Activated CD4-positive, alpha-beta T cell treated with anti-CD3 and anti-CD28 coated beads, Interleukin-2, Interleukin-4, amounts not matched to agents 100 ng/mL and 50 ng/mL, durations not matched to agents 16 hours and 8 hours (primary cell): ENCODE measurements around the gene ADARB1.

Experiments used
- DNase-seq: peaks from one replicate; pipeline ENCODE4 v3.0.0-alpha.2; 2020; ENCODE audit warnings: low spot score

The ADARB1 gene

DNA sequence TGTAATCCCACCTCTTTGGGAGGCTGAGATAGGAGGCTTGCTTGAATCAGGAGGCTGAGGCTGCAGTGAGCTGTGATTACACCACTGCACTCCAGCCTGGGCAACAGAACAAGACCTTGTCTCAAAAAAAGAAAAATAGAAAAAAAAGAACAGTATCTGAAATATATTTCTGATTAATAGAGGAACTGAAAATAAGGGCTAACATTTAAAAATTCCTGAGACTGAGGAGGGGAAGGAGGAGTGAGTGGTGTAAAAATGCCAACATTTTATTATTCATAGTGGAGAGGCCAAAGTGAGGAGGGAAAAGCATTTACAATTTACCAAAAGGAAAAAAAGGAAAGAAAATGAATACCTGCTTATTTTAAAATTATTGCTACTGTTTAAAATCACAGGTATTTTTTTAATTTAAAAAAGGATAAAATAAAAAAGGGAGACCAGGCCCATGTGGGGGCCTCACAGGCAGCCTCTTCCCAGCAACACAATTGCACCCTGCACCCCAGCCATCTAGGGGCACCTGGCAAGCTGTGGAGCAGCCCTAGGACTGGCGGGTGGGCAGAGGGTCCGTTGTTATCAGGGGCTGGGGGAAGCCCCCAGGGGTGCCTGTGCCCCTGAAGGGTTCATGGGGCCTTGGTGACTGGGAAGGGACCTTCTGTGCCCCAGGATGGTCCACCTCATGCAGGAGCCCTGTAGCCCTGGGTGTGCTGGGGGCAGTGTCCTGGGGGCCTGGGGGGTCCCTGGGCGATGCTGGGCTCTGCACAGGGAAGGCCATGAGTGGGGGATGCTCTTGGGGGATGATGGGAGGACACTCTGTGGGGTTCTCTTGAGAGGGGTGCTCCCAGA, 34.8 kb upstream of the ADARB1 start:
- DNase-seq = no peak

DNA sequence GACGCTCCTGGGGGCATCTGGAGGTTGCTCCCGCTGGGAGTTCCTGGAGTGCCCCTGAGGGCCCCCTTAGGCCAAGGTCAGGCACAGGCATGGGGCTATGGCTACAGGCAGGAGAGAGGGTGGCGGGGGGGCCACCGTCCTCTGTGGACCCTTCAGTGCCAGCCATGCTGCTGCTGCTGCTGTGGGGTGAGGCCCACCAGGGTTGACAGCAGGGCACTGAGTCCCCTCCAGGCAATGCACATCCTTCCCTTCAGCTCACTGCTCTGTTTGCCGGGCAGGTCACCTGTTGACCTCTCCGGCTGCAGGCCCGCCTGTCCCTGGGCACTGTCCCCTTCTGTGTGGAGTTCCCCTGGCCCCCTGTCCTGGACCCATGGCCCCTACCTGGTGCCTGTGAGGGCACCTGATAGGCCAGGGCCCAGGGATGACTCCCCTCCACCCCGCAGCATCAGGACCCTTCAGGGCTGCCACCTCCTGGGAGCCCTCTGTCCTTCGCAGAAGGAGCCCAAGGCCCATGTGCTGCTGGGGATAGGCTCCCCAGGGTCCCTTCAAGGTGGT, 34.1 kb upstream of the ADARB1 start:
- DNase-seq = no peak

DNA sequence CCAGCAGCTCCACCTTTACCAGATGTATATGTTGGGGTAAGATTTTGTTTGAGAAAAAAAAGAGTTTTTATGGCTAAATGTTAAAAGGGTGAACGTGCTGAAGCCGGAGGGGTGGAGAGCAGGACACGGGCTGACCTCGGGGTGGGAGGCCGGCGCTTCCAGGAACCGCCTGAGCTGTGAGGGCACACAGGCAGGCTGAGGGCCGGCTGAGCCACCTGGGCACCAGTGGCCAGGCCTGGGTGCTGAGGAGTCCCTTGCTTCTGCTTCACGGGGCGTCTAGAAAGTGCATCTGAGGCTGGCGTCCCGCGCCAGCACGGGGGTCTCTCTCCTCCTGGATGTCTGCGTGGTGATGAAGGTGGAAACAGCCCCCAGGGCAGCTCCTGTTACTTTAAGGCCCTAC, 33.6 kb upstream of the ADARB1 start:
- no peak for DNase-seq

DNA sequence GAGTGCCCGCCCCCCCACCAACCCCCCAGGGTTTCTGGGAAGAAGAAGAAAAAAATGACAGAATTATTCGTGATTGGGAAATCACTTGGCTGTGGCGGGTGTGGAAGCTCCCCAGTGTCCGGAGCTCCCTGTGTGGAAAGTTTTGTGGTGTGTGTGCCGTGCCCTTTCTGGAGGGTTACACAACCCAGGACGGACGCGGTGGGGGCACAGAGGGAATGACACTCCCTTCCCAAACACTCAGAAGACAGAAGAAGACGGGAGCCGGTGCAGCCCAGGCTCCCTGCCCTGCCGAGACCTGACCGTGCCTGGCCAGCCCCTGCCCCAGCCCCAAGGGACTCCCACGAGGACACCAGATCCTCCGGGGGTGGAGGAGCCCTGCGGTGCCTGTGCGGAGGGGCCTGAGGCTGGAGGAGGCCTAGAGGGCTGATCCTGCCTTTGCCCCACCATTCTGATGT, 33.0 kb upstream of the ADARB1 start:
- DNase-seq = no peak

DNA sequence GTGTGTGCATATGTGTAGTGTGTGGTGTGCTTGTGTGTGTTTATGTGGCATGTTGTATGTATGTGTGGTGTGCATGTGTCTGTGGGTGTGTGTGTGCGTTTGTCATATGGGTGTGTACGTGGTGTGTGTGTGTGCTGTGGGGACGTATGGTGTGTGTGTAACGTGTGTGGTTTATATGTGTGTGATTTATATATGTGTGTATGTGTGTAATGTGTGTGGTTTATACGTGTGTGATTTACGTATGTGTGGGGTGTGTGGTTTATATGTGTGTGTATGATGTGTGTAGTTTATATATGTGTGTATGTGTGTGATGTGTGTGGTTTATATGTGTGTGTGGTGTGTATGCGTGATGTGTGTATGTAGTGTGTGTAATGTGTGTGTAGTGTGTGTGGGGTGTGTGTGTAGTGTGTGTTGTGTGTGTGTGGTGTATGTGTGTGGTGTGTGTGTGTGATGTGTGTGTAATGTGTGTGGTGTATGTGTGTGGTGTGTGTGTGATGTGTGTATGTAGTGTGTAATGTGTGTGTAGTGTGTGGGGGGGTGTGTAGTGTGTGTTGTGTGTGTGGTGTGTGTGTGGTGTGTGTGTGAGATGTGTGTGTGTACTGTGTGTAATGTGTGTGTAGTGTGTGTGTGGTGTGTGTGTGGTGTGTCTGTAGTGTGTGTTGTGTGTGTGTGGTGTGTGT, 32.3 kb upstream of the ADARB1 start:
- no peak for DNase-seq

DNA sequence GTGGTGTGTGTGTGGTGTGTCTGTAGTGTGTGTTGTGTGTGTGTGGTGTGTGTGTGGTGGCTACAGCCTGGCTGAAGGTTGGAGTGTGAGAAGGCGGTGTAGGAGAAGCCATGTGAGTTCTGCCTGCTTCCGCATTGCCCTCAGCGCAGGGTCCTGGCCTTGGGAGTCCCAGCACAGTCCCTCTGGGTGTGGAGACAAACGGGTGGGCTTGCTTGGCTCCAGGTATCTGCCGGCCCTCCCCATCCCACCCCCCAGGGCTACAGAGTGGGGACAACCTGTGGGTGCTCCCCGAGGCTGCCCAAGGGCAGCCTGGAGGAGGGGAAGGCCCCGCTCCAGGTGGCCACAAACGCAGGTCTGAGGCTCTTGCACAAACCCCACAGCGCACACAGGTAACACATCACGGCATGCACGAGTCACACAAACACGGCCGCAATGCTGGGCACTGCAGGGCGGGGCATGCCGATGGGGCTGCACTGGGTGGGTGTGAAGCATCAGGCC, 31.7 kb upstream of the ADARB1 start:
- no peak for DNase-seq

DNA sequence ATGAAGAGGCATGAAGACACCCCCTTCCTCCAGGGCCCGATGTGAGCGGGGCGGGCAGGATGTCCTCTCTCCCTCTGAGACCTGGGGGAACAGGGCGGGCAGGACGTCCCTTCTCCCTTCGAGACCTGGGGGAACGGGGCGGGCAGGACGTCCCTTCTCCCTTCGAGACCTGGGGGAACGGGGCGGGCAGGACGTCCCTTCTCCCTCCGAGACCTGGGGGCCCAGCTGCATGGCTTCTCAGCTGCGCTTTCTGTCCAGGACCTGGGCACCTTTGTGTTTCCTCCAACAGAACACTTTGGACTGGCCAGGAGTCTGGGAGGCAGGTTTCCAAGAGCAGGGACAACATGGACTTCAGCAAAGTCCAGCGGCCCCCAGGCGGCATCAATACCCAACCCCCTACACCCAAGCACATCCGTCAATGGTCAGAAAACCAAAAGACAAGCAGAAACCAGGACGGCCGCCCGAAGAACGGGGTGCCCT, 30.8 kb upstream of the ADARB1 start:
- DNase-seq = no peak

DNA sequence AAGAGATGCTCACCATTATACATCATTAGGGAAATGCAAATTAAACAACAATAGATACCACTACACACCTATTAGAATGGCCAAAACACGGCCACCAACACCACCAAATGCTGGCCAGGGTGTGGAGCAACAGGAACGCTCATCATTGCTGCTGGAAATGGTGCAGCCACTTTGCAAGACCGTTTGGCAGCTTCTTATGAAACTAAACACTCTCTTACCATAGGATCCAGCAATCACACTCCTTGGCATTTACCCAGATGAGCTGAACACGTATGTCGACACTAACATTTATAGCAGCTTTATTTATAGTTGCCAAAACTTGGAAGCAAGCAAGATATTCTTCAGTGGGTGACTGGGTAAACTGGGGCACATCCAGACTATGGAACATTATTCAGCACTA, 28.9 kb upstream of the ADARB1 start:
- no peak for DNase-seq

DNA sequence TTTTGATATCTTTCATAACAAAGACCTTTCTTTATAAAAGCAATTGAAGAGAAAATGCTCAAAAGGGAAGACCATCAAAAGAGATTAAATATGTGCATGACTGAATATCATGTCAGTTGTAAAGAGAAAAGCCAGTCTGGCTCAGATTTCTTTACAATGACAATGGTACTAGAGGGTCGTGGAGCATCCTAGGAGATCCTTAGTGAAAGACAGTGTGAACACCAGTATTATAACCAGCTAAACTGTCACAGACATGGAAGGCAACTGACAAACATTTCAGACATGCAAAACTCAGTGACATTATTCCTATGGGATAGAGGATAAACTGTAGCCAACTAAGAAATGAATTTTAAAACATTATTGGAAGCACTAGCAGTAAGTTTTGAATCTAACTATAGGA, 27.1 kb upstream of the ADARB1 start:
- no peak for DNase-seq

DNA sequence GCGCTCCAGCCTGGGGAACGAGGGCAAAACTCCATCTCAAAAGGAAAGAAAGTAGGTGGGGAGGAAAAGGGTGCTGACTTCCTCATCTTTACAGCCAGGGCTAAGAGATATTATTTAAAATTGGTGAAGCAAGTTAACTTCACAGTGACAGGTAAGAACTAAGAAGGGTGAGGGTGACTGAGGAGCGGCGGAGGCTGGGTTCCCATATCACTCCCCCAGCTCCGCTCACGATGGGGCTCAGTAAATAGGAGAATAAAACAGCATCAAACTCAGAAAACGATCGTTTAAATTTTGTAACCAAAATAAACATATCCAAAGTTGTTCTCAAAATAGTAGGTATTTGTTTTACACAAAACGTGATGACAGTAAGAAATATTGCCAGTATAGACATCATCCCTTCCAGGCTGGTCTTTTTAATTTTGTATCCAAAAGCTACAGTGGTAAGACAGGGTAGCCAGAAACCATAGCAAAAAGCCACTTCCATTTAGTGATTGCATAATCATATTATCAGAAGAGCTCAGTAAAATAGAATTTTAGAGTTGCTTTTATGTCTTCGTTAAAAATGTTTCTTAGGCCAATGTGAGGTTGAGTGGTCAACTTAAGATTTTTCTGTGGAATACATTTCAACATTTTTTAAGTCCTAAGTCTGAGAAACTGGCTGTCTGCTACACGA, 26.2 kb upstream of the ADARB1 start:
- DNase-seq = no peak

DNA sequence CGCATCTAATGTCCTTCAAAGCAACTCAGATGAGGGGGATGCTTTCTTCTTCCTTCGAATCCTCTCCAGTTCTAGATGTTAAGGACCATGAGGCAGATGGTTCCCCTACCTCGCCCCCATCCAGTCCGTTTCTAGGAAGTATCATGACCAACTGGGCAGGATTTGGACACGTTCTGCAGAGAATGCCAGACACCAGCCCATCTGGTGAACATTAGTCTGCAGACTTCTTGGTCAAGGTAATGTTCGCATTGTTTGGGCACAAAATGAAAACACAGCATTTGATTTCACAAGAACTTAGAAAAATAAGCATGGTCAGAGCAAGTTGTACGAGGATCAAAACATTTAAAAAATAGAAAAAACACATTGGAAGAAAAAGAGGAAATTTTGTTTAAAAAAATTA, 25.4 kb upstream of the ADARB1 start:
- no peak for DNase-seq

DNA sequence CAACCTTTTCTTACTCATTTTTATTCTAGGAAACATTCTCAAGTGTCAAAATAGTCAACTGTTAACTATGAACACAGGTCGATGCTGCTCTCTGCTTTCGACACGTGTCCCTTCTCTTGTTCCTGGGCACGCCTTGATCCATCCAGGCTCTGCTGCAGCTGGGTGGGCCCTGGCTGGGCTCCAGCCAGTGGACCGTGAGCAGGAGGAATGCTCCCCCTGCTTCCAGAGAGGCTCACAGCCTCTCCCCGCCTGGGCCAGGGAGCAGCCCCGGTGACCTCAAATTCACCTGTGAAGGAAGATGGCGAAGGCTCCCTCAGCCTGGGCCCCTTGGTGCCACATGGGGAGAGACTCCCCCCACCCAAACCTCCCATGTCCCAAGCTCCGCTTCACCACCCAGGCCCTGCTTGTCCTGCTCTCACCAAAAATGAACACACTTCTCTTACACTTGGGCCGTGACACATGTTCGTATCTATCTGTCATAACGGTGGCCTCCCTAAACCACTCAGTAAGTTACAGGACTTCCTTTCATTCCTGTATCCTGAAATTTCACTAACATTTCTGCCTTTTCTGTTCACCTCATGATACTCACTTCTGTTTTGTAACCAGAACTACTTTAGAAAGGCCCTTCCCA, 24.6 kb upstream of the ADARB1 start:
- DNase-seq = no peak

DNA sequence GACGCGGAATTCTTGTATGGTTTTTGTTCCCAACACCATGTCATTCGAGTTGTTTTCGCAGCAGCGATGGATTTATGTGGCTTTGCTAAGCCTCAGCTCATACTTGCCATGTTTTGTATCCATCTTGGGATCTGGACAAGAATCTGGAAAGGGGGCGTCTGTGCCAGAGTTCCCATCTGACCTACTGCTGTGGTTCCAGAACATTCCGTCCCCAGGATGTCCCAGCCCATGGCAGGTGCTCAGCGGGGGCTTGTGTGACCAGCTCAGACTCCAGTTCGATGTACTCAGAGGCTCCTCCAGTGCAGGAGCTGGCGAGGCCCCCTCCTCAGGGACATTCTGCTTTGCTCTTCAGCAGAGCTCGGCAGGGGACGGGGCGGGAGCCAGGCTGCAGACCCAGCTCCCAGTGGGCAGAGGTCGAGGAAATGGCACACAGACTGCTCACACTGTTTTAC, 24.0 kb upstream of the ADARB1 start:
- DNase-seq = no peak

DNA sequence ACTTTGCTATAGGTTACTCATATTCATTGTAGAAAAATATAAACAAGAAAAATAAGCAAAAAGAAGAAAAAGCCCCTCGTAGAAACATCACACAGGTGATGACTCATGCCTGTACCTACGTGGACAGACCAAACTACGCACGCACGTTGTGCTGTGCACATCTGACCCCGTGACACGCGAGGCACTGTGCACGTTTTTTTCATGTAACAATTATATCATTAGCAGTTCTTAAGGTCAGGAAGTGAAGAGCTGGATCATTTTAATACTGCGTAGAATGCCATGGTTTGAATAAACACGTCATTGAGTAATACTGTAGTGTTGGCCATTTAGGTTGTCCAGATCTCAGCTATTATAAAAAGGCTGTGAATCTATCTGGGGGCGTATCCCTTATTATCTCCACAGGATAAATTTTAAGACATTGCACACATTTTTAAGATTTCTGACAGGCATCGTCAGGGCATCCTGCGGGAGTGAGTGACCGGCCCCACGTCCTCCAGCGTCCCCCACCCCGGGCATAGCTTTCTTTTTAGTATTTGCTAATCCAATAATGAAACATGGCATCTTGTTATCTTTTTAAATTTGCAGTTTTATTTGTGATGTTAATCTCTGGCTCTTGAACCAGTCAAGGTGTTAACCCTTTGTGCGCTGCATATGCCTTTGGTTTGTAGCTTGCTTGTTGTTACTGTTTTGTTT, 23.4 kb upstream of the ADARB1 start:
- DNase-seq = no peak

DNA sequence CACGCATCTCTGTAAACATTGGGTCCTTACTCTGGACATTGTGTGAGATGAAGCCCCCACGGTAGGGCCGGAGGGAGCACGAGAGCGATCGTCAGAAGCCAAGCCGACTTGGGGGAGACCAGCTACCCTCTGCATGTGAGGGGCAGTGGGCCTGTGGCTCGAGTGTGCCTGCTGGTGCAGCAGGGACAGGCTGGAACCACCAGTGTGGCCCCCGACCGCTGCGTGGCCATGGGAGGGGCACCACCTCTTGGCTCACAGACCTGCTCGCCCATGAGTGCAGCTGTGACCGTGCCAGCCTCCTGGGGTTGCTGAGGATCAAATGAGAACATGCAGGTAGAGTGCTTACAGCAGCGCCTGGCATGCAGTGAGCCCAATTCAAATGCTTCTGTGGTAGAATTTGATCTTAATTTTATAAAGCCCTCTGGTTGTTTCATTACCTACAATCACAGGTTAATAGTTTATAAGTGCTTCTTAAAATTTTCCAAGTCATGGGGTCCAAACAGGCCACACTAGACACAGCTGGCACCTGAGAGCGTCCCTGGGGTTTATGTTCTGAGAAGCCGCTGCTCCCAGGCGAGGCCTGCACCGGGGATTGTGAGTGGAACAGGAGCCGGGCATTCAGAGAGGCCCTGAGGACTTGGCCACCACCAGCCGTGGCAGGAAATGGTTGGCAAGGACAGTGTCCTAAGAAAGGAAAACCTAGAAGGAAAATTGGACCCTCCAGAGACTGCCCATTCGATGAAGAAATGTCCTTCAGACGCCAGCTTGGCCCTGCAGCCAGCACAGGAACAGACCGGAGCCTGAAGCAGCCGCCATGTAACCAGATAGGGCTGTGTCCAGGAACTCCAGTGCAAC, 22.6 kb upstream of the ADARB1 start:
- no peak for DNase-seq

DNA sequence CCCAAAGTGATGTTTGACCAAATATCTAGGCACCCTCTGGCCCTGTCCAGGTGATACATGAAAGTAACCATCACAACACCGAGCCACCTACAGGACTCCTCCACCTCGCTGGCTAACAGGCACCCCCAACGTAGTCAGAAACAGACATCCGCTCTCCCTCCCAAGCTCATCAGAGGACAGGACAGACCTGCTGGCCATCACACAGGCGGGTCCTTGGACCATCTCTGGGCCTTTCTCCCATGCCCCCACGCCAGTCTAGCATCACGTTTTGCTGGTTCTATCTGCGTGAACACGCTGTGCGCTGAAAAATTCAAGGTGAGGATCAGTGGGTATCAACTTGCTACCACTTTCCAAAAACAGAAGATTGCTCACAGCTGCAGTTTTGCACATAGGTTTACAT, 21.4 kb upstream of the ADARB1 start:
- DNase-seq = no peak

DNA sequence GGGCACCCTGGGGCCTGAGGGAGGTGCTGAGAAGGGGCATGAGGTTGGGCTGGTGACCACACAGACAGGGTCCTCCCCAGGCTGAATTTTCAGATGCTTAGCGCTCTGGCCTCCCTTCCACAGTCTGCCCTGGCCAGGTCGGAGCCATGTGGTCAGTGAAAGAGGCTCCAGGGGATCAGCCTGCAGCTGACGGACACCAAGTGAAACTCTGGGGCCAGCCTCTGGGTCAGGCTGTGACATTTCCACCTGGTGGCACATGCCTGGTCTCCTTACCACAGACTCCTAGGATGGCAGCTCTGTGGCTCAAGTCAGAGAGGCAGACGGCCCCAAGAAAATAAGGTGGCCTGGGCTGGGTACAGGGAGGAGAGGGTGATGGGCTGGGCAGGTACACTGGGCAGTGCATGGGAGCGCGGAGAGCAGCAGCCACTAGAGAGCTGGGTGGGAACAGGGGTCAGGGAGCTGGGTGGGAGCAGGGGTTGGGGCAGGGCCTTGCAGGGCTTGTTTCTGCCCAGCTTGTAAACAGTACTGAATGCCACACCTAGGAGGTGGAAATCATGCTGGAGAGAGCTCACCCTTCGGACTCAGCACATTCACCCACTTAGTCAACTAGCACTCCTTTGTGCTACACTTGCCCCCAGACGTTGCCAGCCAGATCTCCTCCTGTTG, 20.7 kb upstream of the ADARB1 start:
- DNase-seq = no peak

DNA sequence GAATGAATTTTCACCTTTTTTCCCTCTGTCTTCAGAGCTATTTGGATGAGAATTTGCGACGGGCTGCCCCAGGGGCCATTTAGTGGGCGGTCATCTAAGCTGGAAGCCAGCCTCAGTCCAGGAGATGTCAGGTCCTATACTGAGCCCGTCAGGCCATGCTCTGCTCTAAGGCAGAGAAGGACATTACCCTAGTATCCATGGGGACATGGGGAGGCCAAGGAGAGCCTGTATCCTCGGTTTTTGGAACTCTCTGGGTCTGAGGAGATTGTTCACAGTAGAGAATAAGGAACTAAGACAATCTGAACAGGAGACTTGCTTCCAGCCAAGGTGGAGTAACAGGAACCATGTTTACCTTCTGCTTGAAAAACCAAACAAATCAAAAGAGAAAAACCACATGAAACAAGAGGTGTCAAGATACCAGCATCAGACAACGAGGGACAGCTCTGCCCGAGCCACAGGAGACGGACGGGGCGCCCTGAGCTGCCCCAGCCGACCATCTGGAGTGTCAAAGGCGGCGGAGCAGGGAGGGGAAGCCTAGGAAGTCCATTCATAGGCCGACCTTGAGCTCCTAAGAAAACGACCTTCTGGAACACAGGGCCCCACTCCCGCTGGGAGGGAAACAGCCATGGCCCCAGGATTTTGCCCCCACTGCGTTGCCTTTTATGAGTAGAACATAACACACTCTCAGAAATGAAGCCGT, 20.0 kb upstream of the ADARB1 start:
- DNase-seq = no peak
